GM12864 (cell line): Measurements from ENCODE around the gene KCNG2.

Source experiments
- DNase-seq: peaks from one replicate; pipeline ENCODE4 v3.0.0-alpha.2; 2011; ENCODE audit warnings: low read depth
- H3K4me3 ChIP-seq: 2 replicates; pipeline ENCODE4 v1.5.1; 2011; ENCODE audit warnings: mild to moderate bottlenecking, low read depth, low read length, control low read depth
- CTCF ChIP-seq: IDR thresholded peaks from 2 replicates; pipeline ENCODE4 v1.5.1; 2011; ENCODE audit warnings: low read depth, mild to moderate bottlenecking, moderate library complexity, low read length, control low read depth, inconsistent platforms; ENCODE audit errors: missing control alignments

The KCNG2 gene

DNA sequence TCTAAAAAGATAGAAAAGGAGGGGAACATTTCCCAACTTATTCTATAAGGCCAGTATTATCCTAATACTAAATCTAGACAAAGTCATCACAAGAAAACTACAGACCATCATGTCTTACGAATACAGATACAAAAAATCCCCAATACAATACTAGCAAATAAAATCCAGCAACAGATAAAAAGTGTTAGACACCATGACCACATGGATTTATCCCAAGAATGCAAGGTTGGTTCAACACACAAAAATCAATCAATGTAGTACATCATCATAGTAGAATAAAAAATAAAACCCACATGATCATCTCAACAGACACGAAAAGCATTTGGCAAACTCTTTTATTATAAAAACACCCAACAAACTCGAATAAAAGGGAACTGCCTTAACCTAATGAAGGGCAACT lies 135.2 kb downstream of the KCNG2 start:
- no peak for DNase-seq
- TF ChIP-seq CTCF: no peak
- H3K4me3 ChIP-seq: no peak overlapping the region

GRCh38 chr18:79933765-79934164 lies 136.0 kb downstream of the KCNG2 start:
- no peak for DNase-seq
- TF ChIP-seq CTCF: no peak
- H3K4me3 ChIP-seq: no peak overlapping the region

DNA sequence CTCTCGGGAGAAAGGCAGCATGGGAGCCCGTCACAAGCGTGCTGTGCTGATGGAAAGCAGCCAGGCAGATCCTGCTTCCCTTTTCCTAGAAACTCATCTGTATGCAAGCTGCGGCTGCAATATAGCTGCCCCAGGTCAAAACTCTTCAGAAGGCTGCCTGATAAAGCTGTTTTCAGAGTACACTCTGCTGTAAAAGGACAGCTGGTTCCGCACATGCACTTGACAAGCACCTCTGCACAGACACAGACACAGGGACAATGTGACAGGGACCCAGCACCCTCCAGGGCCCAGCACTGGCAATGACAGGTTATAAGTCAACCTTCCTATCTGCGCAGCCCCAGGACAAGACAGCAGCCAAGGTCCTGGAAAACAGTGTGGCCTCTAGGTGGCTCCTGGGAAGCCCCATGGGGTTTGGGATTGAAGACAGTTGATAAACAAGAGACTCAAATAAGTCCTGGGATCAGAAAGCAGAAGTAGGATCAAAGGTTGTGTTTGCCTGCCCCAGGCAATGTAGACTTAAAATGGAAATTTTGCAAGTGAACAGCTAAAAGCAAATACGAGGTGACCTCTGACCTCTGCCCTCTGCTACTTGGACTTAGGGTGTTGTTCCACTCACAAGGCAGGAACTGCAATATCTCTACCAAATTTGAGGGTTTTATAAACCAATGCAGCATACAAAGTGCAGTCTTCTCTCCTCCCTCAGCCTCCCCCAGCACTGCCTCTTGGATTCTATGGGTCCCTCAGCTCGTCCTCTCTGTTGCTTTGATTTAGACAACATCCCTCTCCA lies 136.8 kb downstream of the KCNG2 start:
- no peak for TF ChIP-seq CTCF
- DNase-seq: no peak
- H3K4me3 ChIP-seq: no peak overlapping the region

GRCh38 chr18:79935098-79935480 lies 137.4 kb downstream of the KCNG2 start:
- no peak for TF ChIP-seq CTCF
- H3K4me3 ChIP-seq: no peak overlapping the region
- DNase-seq: no peak

DNA sequence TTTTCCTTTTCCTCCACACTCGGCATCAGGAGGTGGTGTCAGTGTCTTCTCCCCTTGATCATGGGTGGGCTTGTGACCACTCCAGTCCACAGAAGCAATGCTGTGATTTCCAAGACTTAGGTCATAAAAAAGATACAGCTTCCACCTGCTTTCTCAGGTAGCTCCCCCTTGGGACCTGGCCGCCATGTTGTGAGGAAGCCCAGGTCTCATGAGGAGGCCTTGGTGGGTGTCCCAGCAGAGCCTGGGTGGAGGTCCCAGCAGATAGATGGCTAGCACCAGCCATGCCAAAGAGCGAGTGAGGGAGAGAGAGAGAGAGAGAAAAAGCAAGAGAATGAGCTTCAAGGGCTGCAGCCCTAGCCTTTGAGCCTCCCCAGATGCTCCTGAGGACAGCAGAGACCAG lies 137.8 kb downstream of the KCNG2 start:
- no peak for TF ChIP-seq CTCF

DNA sequence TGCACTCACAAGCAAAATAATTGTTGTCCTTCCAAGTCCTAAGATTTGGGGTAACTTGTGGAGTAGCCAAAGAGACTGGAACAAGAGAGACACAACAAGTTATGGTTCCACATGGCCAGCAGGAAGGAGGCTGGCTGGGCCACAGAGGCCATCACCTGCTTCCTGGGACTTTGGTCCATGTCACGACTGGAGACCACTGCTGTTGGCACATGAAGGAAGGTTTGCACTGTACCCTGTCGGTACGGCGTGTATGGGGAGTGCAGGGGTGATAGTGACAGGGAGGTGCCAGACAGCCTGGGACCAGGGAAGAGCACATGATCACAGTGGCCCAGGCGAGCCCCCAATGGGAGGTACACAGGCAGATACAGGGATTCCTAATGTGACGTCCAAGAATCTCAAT lies 138.2 kb downstream of the KCNG2 start:
- no peak overlapping the region for H3K4me3 ChIP-seq
- no peak for TF ChIP-seq CTCF
- no peak for DNase-seq

More for the DNA sequence above, 137.8 kb downstream of the KCNG2 start:
- no peak overlapping the region for H3K4me3 ChIP-seq
- DNase-seq: no peak

DNA sequence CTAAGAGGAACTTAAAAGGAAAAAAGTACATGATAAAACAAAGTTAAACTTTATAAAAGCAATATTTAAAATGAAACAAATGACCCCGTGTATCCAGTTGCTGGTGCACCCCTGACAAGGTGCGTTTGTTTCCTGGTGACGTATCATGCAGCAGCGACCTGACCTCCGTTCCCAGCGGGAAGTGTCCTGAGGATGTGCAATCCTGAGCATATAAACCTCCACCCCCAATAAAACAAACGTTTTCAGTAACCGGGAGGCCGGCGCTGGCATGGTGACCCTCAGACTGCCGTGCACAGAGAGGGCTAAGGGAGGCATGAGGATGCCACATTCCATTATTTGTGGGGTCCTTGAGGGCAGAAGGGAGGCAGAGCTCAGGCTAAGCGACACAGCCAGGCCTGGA lies 138.9 kb downstream of the KCNG2 start:
- no peak for DNase-seq
- H3K4me3 ChIP-seq: no peak overlapping the region
- TF ChIP-seq CTCF: no peak
